22Rv1 (cell line): ENCODE measurements around the gene VASN.

Experiments
- H3K27ac ChIP-seq: fragments of 450-650 bp; 2 replicates; pipeline ENCODE4 v1.5.1; 2017
- CTCF ChIP-seq: fragments of 450-650 bp; IDR thresholded peaks from 2 replicates; pipeline ENCODE4 v1.5.1; 2017; ENCODE audit warnings: mild to moderate bottlenecking
- ZFX ChIP-seq: fragments of 450-650 bp; IDR thresholded peaks from 2 replicates; pipeline ENCODE4 v1.6.1; 2017; ENCODE audit warnings: antibody characterized with exemption, borderline replicate concordance

VASN gene

GRCh38 chr16:4345836-4346781 is 25.5 kb upstream of the VASN start:
- TF ChIP-seq CTCF (no peak), ZFX (no peak)
- H3K27ac ChIP-seq = peak overlapping the region; percentile 53

GRCh38 chr16:4347010-4347409 is 24.6 kb upstream of the VASN start:
- TF ChIP-seq ZFX (no peak), CTCF (no peak)
- H3K27ac ChIP-seq = peak overlapping the region; percentile 53; the same call in 1 of the 2 replicates

GRCh38 chr16:4347765-4348509 is 23.7 kb upstream of the VASN start:
- no peak overlapping the region; the same call in 1 of the 2 replicates for H3K27ac ChIP-seq
- TF ChIP-seq ZFX (no peak), CTCF (no peak)

GRCh38 chr16:4349332-4349731 is 22.3 kb upstream of the VASN start:
- TF ChIP-seq ZFX (no peak), CTCF (no peak)

GRCh38 chr16:4350365-4350786 is 21.3 kb upstream of the VASN start:
- TF ChIP-seq CTCF = no peak
- TF ChIP-seq ZFX = no peak
- H3K27ac ChIP-seq = peak overlapping the region; percentile 87

More at GRCh38 chr16:4349332-4349731, 22.3 kb upstream of the VASN start:
- no peak overlapping the region for H3K27ac ChIP-seq

DNA sequence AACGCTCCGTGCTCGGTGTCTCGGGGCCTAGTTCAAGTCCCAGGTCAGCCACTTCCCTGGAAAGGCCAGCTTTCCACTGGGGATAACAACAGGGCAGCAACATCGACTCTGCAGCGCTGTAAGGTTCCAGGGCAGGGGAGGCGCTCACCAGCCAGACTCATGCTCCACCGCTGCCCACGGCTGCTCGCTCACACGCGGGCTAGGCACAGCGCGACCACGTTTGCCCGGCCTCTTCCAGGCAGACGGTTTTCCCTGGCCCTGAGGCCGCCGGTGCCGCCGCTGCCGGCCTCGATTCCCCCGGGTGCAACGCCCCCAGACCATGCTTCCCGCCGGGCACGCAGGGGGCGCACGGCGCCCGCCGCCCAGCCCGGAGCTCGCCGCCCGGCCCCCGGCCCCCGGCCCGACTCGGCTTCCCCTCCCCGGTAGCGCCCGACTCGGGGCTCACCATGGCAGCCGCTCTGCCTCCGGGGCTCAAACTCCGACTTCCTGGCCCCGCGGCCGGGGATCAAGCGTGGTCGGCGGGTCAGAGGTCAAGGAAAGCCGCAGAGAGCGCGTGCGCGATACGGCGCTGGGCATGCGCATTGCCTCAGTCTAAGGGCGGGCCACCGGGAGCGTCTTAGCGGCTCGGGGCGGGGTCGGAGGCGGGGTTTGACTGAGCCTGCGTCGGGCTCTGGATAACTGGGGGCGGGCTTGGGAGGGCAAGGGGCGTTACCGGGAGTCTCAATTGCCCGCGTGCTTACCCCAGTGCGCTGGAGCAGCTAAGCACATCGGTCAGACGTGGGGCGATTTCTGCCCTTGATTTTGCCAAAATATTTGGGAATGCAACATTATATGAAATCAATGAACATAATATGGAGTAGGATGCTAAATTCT is 20.6 kb upstream of the VASN start, which contains the start of gene PAM16:
PAM16 (minus strand) TSS at position 535 of the 873 bp plus-strand sequence; CDS start at position 448, 87 bp downstream.
- TF ChIP-seq CTCF = peak; percentile 43
- TF ChIP-seq ZFX = no peak
- H3K27ac ChIP-seq = peak within 1 kb of the TSS; percentile 87
